ENCODE measurements around the gene ICAM3.

- TF ChIP-seq EZH2 (IDR thresholded peaks at IDR 0.05; ENCODE audit: insufficient read depth, poor library complexity, severe bottlenecking): no peak
- TF ChIP-seq EZH2phosphoT487 (IDR thresholded peaks at IDR 0.05; ENCODE audit: insufficient read depth, low read depth): no peak
Measured at GRCh38 chr19:10325732-10326131, 13.7 kb downstream of the ICAM3 start.
